Measurements from ENCODE around the gene GPBP1.

DNA sequence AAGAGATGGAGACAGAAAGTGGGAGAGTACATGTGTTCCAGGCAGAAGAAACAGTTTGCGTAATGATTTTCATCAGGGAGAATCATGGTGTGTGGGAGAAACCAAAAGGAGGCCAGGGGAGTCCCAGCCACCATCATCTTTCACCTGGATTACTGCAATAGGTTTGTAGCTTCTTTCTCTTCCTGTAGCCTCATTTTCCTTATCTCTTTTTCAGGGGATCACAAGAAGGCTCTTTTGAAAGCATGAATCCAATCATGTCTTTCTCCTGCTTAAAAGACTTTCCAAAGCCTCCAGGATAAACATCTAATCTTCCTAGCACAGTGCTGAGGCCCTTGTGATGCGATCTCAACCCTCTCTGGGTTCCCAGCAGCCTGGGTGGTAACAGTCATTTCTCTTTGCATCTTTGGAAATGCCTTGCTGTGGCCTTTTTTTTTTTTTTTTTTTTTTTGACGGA lies 10.3 kb upstream of the GPBP1 start:
- TF ChIP-seq EZH2phosphoT487 (IDR thresholded peaks at IDR 0.05; ENCODE audit: insufficient read depth, low read depth) = no peak
- no peak for TF ChIP-seq EZH2 (IDR thresholded peaks at IDR 0.05; ENCODE audit: insufficient read depth, poor library complexity, severe bottlenecking)

All from GM23248 (cell line).